Neural crest cell (in vitro differentiated cells): Measurements from ENCODE around the gene SDR9C7. TPM values are rescaled to one million over a fixed set of nuclear protein-coding genes. Genes with fewer than 3 reads are reported as not detected.
"Not testable (repeated sequence)": the region's sequence is repeated elsewhere in the genome, so short reads cannot be mapped to it uniquely, and the experiment has no call there.

Experiments
- DNase-seq: peaks from one replicate; pipeline ENCODE4 v3.0.0; 2021; ENCODE audit warnings: low read depth, mixed read lengths, low spot score
- H3K27ac Mint-ChIP-seq: one replicate; pipeline ENCODE4 v1.8.0; 2021; ENCODE audit warnings: mild to moderate bottlenecking, mixed read lengths; ENCODE audit not compliant: unreplicated experiment
- H3K27me3 Mint-ChIP-seq: 2 replicates; pipeline ENCODE4 v1.8.0; 2021; ENCODE audit warnings: low read depth, mild to moderate bottlenecking, mixed read lengths
- H3K36me3 Mint-ChIP-seq: 2 replicates; pipeline ENCODE4 v1.8.0; 2021; ENCODE audit warnings: low read depth, mild to moderate bottlenecking, mixed read lengths
- H3K4me1 Mint-ChIP-seq: 2 replicates; pipeline ENCODE4 v1.8.0; 2021; ENCODE audit warnings: mixed read lengths
- H3K4me3 Mint-ChIP-seq: one replicate; pipeline ENCODE4 v1.8.0; 2021; ENCODE audit warnings: mild to moderate bottlenecking, mixed read lengths
- H3K9me3 Mint-ChIP-seq: 2 replicates; pipeline ENCODE4 v1.8.0; 2021; ENCODE audit warnings: mixed read lengths
- total RNA-seq: library from RNA; stranded (reverse); gene quantifications from 2 replicates; pipeline ENCODE4 v1.2.1, GENCODE V29; 2021
- TF ChIP-seq, protein P1 (sequence below): fragments of 200-600 bp; sonication (generic); conservative IDR thresholded peaks from 2 replicates; pipeline ENCODE4 v1.5.0; 2021; ENCODE audit warnings: antibody characterized with exemption, mild to moderate bottlenecking

The SDR9C7 gene
- total RNA-seq, 1 donor from 2014 or later, result not detected

DNA sequence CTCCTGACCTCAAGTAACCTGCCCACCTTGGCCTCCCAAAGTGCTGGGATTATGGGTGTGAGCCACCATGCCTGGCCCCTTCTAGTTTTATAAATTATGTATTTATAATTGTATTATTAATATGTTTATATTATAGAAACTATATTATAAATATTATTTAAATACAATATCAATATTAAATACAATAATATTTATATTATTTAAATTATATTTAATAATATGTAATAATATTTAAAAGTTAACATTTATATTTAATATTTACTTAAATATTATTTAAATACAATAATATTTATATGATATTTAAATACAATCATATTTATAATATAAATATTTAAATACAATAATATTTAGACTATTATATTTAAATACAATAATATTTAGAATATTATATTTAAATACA, 20.0 kb downstream of the SDR9C7 start:
- no peak for DNase-seq
- Mint-ChIP-seq H3K4me3 (no peak overlapping the region), H3K4me1 (no peaks in the 10 kb centered on the region), H3K27me3 (peaks cover 24% of the 10 kb centered on the region), H3K9me3 (peaks cover 11% of the 10 kb centered on the region), H3K36me3 (peaks cover 3% of the 10 kb centered on the region), H3K27ac (no peak overlapping the region)
- TF ChIP-seq, protein P1, sequence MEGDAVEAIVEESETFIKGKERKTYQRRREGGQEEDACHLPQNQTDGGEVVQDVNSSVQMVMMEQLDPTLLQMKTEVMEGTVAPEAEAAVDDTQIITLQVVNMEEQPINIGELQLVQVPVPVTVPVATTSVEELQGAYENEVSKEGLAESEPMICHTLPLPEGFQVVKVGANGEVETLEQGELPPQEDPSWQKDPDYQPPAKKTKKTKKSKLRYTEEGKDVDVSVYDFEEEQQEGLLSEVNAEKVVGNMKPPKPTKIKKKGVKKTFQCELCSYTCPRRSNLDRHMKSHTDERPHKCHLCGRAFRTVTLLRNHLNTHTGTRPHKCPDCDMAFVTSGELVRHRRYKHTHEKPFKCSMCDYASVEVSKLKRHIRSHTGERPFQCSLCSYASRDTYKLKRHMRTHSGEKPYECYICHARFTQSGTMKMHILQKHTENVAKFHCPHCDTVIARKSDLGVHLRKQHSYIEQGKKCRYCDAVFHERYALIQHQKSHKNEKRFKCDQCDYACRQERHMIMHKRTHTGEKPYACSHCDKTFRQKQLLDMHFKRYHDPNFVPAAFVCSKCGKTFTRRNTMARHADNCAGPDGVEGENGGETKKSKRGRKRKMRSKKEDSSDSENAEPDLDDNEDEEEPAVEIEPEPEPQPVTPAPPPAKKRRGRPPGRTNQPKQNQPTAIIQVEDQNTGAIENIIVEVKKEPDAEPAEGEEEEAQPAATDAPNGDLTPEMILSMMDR, result no peak

DNA sequence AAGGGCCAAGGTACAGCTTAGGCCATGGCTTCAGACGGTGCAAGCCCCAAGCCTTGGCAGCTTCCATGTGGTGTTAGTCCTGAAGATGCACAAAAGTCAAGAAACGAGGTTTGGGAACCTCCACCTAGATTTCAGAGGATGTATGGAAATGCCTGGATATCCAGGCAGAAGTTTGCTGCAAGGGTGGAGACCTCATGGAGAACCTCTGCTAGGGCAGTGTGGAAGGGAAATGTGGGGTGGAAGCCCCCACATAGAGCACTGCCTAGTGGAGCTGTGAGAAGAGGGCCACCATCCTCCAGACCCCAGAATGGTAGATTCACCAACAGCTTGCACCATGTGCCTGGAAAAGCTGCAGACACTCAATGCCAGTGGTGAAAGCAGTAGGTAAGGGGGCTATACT, 24.8 kb downstream of the SDR9C7 start:
- not testable (repeated sequence) for H3K4me3 Mint-ChIP-seq, H3K36me3 Mint-ChIP-seq, H3K27ac Mint-ChIP-seq, H3K9me3 Mint-ChIP-seq, H3K4me1 Mint-ChIP-seq, DNase-seq
- peaks cover 23% of the 10 kb centered on the region for H3K27me3 Mint-ChIP-seq

DNA sequence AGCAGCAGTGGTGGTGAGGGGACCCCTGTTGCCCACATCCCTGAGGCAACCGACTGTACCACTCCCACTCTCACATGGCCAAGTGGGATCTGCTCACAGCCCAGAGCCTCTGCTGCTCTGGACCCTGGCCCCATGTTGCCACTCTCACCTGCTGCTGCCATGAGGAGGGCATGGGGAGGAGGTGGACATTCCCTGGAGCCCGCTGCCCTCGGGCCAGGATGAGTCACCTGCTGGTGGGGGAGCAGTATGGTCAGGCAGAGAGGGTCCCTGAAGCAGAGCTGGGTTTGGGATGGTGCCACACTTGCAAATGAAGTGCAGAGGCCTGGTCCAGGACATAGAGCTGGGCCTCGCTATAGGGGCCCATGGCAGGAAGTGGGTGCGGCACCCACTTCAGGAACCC, 26.1 kb downstream of the SDR9C7 start:
- Mint-ChIP-seq H3K4me3 (no peak overlapping the region), H3K36me3 (peaks cover 3% of the 10 kb centered on the region), H3K27me3 (peaks cover 22% of the 10 kb centered on the region), H3K4me1 (no peaks in the 10 kb centered on the region), H3K9me3 (peaks cover 7% of the 10 kb centered on the region), H3K27ac (no peak overlapping the region)
- no peak for DNase-seq
- TF ChIP-seq, protein P1, result no peak

DNA sequence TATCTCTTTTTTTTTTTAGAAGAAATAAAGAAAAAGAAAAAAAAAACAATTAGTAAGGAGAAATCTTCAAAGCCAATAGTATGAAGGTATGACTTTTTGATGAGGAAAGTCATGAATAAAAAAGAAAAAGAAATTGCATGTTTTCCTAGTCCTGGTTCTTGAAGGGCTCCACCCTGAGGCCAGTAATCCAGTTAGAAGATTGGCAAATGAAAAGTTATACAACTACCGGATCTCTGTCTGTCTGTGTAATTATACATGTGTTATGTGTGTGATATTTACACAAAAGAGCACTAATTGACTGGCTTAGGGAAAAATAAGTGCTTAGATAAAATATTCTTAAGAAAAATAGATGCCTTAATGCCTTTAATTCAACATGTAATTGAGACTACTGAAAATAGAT, 28.4 kb downstream of the SDR9C7 start:
- Mint-ChIP-seq H3K36me3 (peaks cover 3% of the 10 kb centered on the region), H3K9me3 (peaks cover 6% of the 10 kb centered on the region), H3K4me1 (no peaks in the 10 kb centered on the region), H3K27me3 (peaks cover 9% of the 10 kb centered on the region), H3K27ac (no peak overlapping the region), H3K4me3 (no peak overlapping the region)
- no peak for DNase-seq
- TF ChIP-seq, protein P1, result no peak

DNA sequence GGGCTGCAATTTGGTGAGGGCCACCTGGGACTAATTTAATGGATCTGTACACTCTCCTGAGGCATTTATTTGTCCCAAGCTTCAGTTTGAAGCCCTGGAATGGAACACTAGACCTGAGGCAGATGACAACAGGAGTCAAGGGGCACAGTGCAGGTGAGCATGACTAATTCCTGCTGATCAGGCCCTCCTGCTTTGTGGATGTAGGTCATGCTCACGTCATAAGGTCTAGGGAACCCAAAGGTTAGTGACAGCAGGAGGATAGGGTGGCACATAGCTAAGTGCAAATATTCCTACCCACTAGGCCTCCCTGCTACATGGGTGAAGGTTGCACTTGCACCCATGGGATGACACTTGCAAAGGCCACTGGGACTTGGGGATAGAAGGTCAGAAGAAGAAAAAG, 30.8 kb downstream of the SDR9C7 start:
- no peak for DNase-seq
- H3K4me3 Mint-ChIP-seq, result no peak overlapping the region
- peaks cover 7% of the 10 kb centered on the region for H3K27me3 Mint-ChIP-seq
- TF ChIP-seq, protein P1, result no peak
- peaks cover 5% of the 10 kb centered on the region for H3K9me3 Mint-ChIP-seq
- no peaks in the 10 kb centered on the region for H3K36me3 Mint-ChIP-seq
- H3K27ac Mint-ChIP-seq, result no peak overlapping the region
- no peaks in the 10 kb centered on the region for H3K4me1 Mint-ChIP-seq

DNA sequence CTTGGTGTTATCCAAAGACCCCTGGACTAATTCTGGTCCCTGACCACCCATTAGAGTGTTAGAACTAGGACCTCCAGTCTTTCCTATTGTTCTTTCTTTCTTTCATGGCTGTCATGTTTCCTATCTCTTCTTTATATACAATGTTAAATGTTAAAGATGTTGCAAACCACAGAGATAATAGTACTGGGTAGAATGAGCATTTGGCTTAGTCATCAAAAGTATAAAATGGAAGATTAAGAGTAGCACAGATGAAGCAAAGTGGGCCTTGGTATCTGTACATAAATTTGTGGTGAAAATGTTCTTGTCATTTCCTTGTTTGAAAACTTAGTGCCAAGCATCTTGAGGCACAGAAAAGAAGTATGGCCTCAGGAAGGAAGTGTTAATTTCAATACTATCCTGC, 32.9 kb downstream of the SDR9C7 start:
- H3K36me3 Mint-ChIP-seq, DNase-seq, H3K4me3 Mint-ChIP-seq, H3K9me3 Mint-ChIP-seq, H3K4me1 Mint-ChIP-seq, H3K27me3 Mint-ChIP-seq, H3K27ac Mint-ChIP-seq: not testable (repeated sequence)

DNA sequence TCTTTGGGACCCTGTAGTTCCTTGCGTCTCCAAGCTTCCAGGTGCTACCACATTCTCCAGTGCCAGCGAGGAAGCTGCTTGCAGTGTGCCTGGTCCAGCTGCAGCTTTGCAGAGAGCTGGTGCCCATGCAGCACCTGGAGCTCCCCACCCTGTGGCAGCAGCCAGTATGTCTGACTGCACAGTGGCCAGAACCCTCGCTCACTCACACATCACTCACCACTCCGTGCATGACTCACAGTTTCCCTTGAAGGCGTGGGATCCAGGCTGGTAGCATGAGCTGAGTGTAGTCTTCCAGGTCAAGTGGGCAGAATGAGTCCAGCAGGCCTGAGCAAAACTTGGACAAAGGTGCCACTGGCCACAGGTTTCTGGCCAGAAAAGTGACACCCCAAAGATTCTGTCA, 33.6 kb downstream of the SDR9C7 start:
- Mint-ChIP-seq H3K4me1 (no peaks in the 10 kb centered on the region), H3K27ac (no peak overlapping the region), H3K9me3 (peaks cover 5% of the 10 kb centered on the region), H3K36me3 (no peaks in the 10 kb centered on the region), H3K27me3 (peaks cover 10% of the 10 kb centered on the region), H3K4me3 (no peak overlapping the region)
- TF ChIP-seq, protein P1, result no peak
- DNase-seq, result no peak
